Mesodermal cell (in vitro differentiated cells): Measurements from ENCODE around the gene SLC35D1.
A peak's percentile ranks its signal among the peaks of the same experiment; 100 is the strongest.
"Not testable (repeated sequence)": the region's sequence is repeated elsewhere in the genome, so short reads cannot be mapped to it uniquely, and the experiment has no call there.

Experiments
- H3K27ac ChIP-seq: 2 replicates; pipeline ENCODE4 v1.7.0; 2013; ENCODE audit warnings: mild to moderate bottlenecking, low read depth, low read length, moderate library complexity; ENCODE audit not compliant: severe bottlenecking
- H3K36me3 ChIP-seq: 2 replicates; pipeline ENCODE4 v1.7.1; 2013; ENCODE audit warnings: mild to moderate bottlenecking, low read length, moderate library complexity; ENCODE audit not compliant: control insufficient read depth, insufficient read depth
- H3K4me1 ChIP-seq: one replicate; pipeline ENCODE4 v1.7.1; 2013; ENCODE audit warnings: mild to moderate bottlenecking, low read length; ENCODE audit not compliant: insufficient read depth, control insufficient read depth, poor library complexity, severe bottlenecking
- H3K4me3 ChIP-seq: 2 replicates; pipeline ENCODE4 v1.7.0; 2013; ENCODE audit warnings: low read length, control low read depth, mild to moderate bottlenecking; ENCODE audit not compliant: insufficient read depth, poor library complexity, severe bottlenecking; ENCODE audit errors: extremely low read depth
- H3K9me3 ChIP-seq: 2 replicates; pipeline ENCODE4 v1.7.1; 2013; ENCODE audit warnings: mild to moderate bottlenecking, low read length, moderate library complexity; ENCODE audit not compliant: control insufficient read depth
- WGBS, 2 experiments: methylation state at CpG; one replicate each; pipeline ENCODE4 v1.1.5; 2013; ENCODE audit warnings: missing lambda C conversion rate in 2 of 2; ENCODE audit not compliant: insufficient coverage in 2 of 2; 5-methylcytosine and 5-hydroxymethylcytosine counted together

The SLC35D1 gene

DNA sequence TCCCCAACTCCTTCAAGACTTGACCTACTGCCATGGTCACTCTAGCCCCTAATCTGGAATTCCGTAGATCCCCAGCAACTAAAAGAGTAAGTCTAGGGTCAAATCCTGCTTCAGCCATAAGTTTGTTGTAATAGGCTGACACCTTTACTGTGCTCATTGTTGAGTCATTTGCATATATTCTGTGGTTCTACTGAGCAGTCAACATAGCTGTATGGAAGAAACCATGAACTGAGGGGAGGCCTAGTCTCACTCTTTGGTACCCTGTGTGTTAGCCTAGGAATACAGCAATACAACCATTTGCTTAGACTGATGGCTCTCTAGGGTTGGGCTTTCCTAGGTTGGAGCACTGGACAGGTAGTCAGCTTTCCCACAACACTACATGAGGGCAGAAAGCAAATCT lies 23.6 kb upstream of the SLC35D1 start:
- no peaks in the 10 kb centered on the region for H3K4me1 ChIP-seq
- no peak overlapping the region for H3K4me3 ChIP-seq
- H3K36me3 ChIP-seq, result no peaks in the 10 kb centered on the region
- H3K9me3 ChIP-seq, result no peaks in the 10 kb centered on the region
- no peak overlapping the region for H3K27ac ChIP-seq
- 83 to 100% methylated on average over 1 of the region's 1 CpG for WGBS, 2 experiments

DNA sequence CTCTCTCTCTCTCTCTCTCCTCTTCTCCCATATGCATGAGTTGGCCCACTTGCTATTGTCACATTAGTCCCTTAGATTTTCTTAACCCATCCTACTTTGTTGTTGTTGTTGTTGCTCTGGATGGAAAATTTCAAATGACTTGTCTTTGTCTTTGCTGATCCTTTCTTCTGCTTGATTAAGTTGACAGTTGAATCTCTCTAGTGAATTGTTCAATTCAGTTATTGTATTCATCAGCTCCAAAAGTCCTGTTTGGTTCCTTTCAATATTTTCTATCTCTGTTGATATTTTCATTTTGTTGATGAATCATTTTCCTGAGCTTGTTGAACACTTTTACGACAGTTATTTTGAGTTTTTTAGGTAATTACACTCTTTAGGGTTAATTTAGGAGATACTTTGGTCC lies 18.8 kb upstream of the SLC35D1 start:
- no peak overlapping the region for H3K4me3 ChIP-seq
- H3K4me1 ChIP-seq, result no peaks in the 10 kb centered on the region
- no peaks in the 10 kb centered on the region for H3K36me3 ChIP-seq
- H3K27ac ChIP-seq, result no peak overlapping the region
- H3K9me3 ChIP-seq, result peaks cover 7% of the 10 kb centered on the region
- 100% methylated on average over 1 of the region's 1 CpG; no CpG with 5 or more reads in 1 of the 2 experiments for WGBS, 2 experiments

DNA sequence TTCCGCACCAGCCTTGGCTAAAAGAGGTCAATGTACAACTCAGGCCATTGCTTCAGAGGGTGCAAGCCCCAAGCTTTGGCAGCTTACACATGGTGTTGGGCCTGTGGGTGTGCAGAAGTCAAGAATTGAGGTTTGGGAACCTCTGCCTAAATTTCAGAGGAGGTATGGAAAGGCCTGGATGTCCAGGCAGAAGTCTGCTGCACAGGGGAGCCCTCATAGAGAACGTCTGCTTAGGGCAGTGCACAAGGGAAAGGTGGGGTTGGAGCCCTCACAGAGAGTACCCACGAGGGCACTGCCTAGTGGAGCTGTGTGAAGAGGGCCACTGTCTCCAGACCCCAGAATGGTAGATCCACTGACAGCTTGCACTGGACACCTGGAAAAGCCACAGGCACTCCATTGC lies 13.7 kb upstream of the SLC35D1 start:
- not testable (repeated sequence) for H3K4me3 ChIP-seq, H3K9me3 ChIP-seq, H3K4me1 ChIP-seq, H3K27ac ChIP-seq, H3K36me3 ChIP-seq
- 61 to 63% methylated on average over 3 of the region's 3 CpGs for WGBS, 2 experiments

DNA sequence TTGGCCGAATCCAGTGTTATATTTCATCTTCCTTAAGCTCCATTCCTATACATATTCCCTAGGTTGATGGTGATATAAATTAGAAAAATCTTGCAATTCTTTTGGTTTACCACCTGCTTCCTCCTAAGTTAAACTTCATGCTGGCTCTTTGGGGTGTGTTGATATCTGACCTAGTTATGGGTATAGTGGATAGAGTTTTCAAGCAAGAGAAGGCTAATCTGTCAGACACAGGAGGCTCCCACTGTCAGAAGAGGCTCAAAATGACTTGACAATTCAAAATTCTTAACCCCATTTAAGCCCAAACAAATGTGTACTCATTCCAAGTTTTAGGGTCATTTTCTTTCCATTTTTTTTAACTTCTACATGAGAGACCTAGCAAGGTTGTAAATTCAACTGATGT lies 8.5 kb upstream of the SLC35D1 start:
- Histone ChIP-seq H3K4me1 (peaks cover 16% of the 10 kb centered on the region), H3K9me3 (no peaks in the 10 kb centered on the region), H3K4me3 (no peak overlapping the region), H3K36me3 (no peaks in the 10 kb centered on the region), H3K27ac (no peak overlapping the region)
- no CpG with 5 or more reads among the region's 1 CpG for WGBS, 2 experiments

DNA sequence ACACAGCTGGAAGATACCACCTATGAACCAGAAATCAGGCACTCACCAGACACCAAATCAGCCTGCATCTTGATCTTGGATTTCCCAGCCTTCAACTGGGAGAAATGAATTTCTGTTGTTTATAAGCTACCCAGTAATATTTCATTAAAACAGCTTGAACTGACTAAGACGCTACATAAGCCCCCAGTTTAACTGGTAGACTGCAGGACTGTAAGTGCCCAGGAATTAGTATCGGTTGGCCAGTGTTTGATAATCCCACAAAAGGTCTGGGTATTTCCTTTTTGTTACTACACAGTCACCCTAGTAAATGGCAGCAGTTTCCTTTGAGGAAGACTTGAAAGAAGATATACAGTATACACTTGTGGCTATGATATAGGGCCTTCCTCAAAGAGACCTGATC lies 7.3 kb upstream of the SLC35D1 start:
- peak overlapping the region; percentile 56 for H3K27ac ChIP-seq
- WGBS, 2 experiments, result 93% methylated on average over 2 of the region's 2 CpGs; no CpG with 5 or more reads in 1 of the 2 experiments
- H3K4me1 ChIP-seq, result peaks cover 16% of the 10 kb centered on the region
- H3K9me3 ChIP-seq, result no peaks in the 10 kb centered on the region
- H3K4me3 ChIP-seq, result no peak overlapping the region
- H3K36me3 ChIP-seq, result no peaks in the 10 kb centered on the region

DNA sequence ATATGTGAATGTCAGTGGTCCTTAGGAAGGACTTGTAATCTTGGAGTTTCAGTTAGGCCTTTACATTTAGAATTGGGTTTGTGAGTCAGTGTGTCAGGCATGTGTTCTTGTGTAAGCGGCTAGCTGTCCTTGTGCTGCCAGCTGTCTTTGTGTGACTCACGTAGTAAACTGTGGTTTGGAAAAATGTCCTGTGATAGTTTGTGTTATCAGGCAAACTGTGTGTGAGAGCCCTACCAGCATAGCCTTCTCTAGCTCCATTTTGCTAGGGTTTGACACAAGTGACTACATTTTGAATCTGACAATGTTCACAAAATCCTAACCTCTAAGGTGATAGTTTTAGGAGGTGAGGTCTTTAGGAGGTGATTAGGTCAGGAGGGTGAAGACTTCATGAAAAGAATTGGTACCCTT lies 6.9 kb upstream of the SLC35D1 start:
- H3K4me1 ChIP-seq, result peaks cover 16% of the 10 kb centered on the region
- no peak overlapping the region for H3K4me3 ChIP-seq
- H3K36me3 ChIP-seq, result no peaks in the 10 kb centered on the region
- H3K27ac ChIP-seq, result peak overlapping the region; percentile 56
- 50% methylated on average over 1 of the region's 2 CpGs; no CpG with 5 or more reads in 1 of the 2 experiments for WGBS, 2 experiments
- no peaks in the 10 kb centered on the region for H3K9me3 ChIP-seq

DNA sequence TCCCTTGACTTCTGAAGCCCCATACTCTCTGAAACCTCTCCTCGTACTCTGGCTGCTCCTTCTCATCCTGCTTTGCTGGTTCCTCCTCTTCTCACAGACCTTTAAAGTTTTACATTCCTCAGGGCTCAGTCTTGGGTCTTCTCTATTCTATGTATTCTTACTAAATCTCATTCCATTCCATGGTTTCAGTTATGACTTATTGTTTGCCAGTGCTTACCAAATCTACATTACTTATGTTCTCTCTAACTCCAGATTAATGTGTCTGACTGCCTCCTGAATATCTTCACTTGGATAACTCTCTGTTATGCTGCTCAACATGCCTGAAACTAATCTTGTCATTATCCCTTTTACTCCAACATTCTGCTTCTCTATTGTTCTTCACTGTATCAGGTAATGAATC lies 5.4 kb upstream of the SLC35D1 start:
- Histone ChIP-seq H3K4me3 (no peak overlapping the region), H3K9me3 (no peaks in the 10 kb centered on the region), H3K27ac (no peak overlapping the region), H3K36me3 (no peaks in the 10 kb centered on the region), H3K4me1 (peaks cover 16% of the 10 kb centered on the region)
- 85 to 90% methylated on average over 1 of the region's 1 CpG for WGBS, 2 experiments

DNA sequence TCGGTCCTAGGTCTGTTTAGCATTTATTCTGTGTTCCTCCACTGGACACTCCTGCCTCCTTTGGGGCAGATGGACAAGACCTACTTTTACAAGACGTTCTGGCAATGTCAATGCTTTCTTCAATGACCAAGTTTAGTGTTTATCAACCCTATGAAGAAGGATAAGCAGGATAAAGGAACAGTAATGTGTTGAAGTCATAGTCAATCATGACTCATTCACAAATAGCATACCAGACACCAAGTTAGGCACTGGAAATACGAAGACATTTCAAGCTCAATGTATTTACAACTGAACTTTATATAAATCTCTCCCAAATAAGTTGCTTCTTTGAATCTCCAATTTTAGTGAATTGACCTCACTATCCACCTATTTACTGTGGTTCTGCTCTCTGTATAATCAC lies 4.8 kb upstream of the SLC35D1 start:
- Histone ChIP-seq H3K4me3 (no peak overlapping the region), H3K4me1 (peaks cover 16% of the 10 kb centered on the region), H3K27ac (no peak overlapping the region), H3K9me3 (no peaks in the 10 kb centered on the region), H3K36me3 (no peaks in the 10 kb centered on the region)
- 75 to 80% methylated on average over 2 of the region's 3 CpGs for WGBS, 2 experiments

DNA sequence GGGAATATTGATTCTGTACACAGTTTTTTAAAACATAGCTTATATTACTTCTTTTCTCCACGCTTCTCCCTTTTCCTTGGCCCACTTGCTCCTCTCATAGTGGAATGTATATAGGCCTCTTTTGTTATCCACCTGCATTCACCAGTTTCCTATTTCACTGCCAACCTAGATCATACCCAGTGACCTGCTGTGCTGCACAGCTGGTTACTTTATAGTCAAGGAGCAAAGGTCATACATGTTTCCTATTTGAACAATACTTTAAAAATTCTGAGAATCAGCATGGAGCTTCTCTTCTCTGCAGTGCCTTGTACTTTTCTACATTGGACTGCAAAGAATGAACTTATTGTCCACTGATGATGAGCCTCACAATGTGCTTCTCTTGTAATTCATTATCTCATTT lies 4.3 kb upstream of the SLC35D1 start:
- Histone ChIP-seq H3K36me3 (no peaks in the 10 kb centered on the region), H3K27ac (no peak overlapping the region), H3K4me1 (peaks cover 16% of the 10 kb centered on the region), H3K9me3 (no peaks in the 10 kb centered on the region), H3K4me3 (no peak overlapping the region)
- 100% methylated on average over 1 of the region's 1 CpG; no CpG with 5 or more reads in 1 of the 2 experiments for WGBS, 2 experiments

DNA sequence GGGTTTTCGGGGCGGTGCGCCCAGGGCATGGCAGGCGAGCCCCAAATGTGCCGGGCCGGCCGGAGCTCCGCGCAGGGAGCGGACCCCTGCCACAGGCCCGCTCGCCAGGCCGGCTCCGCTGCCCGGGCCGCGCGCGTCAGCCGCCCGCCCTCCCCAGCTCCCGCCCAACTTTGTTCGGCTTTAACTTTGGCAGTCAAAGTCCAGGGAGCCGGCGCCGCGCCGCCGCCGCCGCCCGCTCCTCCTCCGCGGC lies 488 bp downstream of the SLC35D1 start:
- Histone ChIP-seq H3K9me3 (no peaks in the 10 kb centered on the region), H3K4me1 (peaks cover 2% of the 10 kb centered on the region), H3K4me3 (peak overlapping the region; percentile 68), H3K36me3 (peaks cover 20% of the 10 kb centered on the region), H3K27ac (peak overlapping the region; percentile 90)
- WGBS, 2 experiments, result 0 to 1% methylated on average over 27 of the region's 34 CpGs

DNA sequence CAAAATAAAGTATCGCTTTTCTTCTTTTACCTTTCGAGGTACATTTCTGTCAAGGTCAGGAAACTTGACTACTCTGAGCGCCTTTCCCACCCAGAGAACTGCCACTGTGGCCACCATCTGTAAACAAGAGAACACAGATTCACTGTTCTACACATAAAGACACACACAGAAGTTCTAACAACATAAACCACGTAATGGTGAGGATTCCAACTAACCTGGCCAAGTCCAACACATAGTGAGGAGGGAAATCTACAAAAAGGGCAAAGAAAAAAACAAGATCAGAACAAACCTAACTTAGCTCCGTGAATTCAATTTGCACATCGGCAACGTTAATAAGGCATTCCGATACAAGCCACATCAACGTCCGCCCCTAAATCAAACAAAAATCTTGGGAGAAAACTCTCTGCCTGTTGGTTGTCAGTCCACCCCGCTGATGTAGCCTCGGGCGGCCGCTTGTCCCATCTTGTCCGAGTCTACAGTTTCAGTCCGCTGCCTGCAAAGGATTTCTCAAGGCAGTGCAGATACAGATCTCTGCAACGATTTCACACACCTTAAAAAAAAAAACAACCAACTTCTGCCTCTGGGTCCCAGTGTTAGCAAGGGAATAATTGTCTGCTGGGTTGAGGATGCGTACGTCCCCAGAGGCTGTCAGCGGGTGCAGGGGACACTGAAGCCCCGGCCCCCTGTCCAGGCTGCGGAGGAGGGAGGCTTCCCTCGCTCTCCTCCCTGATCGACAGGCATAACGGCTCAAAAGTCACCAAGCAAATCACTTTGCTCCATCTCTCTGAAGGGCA lies 1.0 kb downstream of the SLC35D1 start:
- H3K4me3 ChIP-seq, result peak overlapping the region; percentile 68
- 0 to 9% methylated on average over 14 to 19 of the region's 25 CpGs for WGBS, 2 experiments

More for the DNA sequence above, 1.0 kb downstream of the SLC35D1 start:
- Histone ChIP-seq H3K27ac (peak overlapping the region; percentile 90), H3K4me1 (no peaks in the 10 kb centered on the region), H3K36me3 (peaks cover 25% of the 10 kb centered on the region), H3K9me3 (no peaks in the 10 kb centered on the region)
